HG03066 (cell line): ENCODE data around the gene TAF3.

ENCODE experiments used
- ATAC-seq: cut with Tn5 transposase; IDR thresholded peaks from one replicate; pipeline ENCODE4 v1.9.1; 2021; ENCODE audit warnings: low read depth; ENCODE audit not compliant: unreplicated experiment

TAF3 gene

DNA sequence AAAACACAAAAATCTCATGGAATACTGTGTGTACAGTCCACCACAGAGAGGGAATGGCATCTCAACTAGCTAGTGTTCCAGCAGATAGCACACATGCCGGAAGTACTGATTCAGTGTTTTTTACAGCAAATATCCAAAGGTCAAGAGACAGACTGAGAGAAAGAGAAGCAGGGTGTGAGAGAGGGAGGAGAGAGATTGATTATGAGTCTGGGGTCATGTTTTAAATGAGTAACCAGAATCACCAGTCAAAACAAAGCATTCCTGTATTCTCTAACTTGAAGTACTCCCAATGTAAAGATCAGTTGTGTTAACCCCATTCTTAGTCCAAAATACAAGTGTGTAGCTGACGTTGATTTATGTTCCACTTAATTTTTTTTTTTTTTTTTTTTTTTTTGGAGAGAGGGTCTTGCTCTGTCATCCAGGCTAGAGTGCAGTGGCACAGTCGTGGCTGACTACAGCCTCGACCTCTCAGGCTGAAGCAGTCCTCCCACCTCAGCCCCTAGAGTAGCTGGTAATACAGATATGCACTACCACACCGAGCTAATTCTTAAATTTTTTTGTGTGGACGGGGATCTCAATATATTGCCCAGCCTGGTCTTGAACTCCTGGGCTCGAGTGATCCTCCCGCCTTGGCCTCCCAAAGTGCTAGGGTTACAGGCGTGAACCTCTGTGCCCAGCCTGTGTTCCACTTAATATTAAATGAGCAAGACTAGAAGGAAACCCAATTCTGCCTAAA is 114.2 kb downstream of the TAF3 start:
- ATAC-seq = no peak

DNA sequence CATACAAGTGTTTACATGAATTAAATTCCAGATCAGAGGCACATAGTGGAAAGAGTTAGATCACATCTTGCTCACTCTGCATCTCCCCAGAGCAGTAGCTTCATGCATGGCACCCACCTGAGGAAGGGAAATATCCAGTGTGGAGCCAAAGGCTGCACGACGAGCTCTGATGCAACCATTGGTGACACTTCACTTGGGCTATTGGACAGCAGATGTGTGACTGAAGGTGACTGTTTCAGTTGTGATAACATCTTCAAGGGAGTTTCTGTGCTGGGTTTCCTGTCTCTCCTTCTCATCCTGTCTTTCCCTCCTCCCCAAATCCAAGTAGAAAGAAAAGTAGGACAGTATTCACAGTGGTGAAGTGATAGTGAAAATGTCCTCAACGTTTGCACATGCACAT is 115.0 kb downstream of the TAF3 start:
- ATAC-seq = no peak

DNA sequence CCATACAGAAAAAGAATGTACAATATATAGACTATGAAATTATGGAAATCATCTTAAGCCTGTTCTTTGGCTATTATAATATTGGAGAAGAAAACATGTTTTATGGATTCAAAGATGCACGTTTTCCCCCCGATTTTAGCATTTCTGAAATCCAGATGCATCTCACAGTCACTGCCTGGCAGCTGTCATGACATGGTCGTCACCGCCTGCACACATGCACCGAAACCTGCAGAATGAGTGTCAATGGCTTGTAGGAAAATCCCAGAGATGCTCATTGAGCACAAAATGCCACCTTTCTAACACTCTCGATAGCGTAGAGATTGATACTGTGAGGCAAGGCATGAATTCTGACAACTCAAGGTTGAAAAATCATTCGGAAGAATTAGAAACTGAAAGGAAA is 115.5 kb downstream of the TAF3 start:
- ATAC-seq = no peak

DNA sequence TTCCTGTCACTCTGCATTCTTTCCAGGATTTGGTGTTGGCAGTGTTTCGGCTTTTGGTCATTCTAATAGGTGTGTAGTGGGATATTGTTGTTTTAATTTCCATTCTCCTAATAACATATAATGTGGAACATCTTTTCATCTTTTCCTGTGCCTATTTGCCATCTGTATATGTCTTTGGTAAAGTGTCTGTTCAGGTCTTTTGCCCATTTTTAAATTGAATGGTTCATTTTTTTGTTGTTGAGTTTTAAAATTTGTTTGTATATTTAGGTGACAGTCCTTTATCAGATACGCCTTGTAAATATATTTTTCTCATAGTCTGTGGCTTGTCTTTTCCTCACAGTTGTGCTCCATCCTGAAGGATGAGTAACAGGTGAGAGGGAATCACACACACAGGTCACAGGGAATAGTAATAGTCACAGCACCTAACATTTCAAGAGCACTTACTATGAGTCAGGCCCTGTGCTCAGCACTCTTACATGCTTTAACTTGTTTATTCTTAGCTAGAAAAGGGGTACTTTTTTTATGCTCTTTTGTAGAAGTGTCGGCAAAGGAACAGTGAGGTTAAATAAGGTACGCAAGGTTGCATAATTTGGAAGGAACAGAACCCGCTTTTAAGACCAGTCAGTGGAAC is 119.1 kb downstream of the TAF3 start:
- no peak for ATAC-seq

DNA sequence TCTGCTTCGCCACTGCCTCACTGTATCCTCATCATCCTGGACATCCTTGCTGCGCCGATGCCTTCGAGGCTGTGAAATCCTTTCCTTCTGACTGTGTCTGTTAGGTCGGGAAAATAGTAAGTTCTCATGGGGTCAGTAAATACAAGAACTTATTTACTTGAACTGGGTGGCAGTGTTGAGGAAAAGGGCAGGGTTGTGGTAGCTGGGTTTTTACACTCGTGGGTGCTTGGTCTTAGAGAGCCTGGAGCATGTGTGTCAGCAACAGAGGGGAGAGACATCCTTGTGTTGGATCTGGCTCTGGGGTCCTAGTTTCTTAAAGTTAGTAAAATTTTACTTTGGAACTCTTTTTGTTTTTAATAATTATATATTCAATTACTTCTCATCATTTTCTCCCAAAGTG is 123.3 kb downstream of the TAF3 start:
- no peak for ATAC-seq

DNA sequence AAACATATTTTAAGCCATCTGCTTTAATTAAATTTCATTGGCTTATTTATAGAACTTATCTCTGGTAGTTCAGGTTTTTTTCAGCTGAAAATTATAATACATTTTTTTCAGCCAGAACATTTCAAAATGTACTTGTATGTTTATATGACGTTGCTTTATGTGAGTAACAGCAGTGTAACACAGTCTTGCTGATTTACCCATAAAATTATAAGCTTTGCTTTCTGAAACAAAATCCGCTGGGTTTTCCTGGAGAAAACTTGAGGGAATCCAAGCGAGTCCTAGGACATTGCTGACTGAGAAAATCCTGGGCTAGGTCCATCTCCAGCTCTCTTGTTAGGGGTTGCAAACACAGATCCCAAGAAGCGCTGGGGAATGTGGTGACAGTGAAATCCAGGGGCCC is 124.0 kb downstream of the TAF3 start:
- no peak for ATAC-seq

DNA sequence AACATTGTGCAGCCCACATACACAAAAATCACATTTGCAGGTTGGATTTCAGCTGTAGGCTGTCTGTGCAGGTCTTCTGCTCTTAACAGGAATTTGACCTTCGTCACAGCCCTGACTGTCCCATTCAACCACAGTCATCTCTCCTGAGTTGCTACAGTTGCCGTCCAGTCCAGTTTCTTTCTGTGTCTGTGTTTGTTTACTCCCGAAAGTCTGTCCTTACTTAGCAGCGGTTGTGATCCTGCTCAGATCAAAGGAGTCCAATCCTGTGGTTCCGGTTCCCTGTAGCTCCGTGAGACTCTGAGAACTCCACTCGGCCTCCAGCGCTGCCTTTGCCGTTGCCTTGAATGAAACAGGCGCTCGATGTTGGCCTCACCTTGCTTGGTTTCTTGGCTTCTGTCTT is 124.6 kb downstream of the TAF3 start:
- no peak for ATAC-seq

DNA sequence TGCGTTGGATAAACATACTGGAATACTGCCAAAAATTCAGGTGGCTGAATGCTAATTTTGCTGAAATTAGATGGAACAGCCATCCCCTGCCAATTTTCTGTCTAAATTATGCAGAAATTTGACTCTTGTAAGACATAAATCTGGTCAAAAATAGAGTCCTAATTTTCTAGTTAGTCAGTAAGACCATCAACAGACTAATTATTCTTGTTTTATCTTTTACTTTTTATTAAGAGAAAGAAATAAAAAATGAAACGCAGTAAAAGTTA is 125.8 kb downstream of the TAF3 start:
- no peak for ATAC-seq

DNA sequence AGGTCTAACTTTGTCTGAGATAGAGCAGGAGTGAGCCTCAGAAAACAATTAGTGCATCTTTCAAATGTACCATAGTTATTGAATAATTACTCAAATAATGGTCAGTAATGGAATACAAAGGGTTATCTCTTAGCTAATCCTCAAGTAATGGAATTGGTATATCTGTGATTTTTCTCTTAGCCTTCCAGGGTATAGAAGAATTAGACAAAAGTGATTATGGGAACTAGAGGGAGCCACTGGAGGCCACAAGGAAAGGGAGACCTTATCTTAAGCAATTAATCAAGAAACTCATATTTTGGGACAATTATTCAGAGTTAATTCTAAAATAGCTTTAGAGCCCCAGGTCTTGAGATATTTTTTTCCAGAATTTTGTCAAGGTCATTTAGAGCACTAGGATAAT is 126.2 kb downstream of the TAF3 start:
- ATAC-seq = no peak

DNA sequence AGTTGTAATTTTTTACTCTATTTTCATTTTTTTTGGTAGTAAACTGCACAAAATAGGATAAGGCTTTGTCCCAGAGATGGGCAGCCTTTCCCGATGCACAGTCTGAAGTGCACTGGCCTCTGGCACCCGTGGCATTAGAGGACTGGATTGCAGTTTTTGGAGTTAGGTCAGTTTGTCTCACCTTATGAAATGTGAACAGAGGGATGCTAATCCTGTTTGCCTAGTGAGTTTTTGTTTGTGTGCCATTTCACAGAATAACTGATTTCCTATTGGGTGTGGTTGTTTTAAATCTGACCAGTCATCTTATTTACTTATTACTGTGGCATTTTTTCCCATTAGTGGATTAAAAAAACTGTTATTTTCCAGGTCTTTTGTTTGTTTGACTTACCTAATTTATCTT is 126.7 kb downstream of the TAF3 start:
- no peak for ATAC-seq

DNA sequence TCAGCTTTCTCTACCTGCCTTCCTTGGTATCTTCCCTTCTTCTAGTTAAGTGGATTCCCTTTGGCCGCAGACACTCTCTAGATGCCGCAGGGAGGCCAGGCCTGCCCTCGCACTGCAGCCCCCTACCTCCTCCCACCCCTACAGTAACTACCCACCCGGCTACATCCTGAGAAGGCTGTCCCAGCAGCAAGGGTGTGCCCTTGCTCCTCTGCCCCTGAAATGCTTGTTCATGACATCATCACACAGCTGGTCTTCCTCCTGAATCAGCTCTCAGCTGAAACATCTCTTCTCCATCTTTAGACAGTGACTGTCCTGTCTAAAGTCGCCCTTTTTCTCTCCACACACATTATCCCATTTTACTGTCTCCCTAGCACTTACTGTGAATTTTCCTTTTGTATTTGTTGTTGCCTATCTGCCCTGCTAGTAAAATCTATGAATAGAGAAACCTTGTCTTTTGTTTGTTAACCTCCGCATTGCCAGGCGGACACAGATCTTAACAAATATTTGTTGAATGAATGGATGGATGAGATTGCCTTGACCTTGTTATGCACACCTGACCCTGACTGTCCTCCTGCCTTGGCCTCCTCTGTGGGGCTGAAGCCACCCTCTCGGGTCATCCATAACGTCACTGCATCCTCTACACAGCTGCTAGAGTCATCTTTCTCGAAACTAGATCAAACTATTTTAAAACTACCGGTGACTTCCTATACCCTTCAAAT is 127.3 kb downstream of the TAF3 start:
- ATAC-seq = no peak

DNA sequence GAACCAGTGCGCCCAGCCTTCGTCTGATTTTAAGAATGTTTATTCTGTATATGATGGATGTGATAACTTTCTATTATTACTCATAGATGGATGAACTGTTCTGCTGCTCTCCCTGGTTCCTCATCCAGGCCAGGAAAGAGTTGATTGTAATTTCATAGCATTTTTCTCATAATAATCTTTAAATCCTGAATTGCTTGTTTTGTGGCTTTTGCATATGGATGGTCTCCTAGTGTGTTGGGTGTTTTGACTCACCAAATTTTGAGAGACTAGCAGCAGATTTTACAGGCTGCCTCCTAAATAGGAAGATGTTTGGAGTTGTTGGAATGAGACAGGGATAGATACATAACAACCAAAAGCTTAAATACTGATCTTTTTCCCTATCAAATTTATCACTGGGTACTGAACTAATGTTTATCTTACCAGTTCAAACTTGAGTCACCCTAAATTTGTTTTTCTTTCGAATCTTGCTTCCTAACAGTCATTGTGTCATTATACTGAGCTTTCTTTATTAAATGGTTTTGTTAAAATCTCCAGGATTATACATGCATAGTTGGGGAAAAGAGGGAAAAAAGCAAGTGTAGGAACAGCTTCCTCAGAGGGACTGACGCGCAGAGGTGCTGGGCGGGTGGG is 130.2 kb downstream of the TAF3 start:
- ATAC-seq = no peak

DNA sequence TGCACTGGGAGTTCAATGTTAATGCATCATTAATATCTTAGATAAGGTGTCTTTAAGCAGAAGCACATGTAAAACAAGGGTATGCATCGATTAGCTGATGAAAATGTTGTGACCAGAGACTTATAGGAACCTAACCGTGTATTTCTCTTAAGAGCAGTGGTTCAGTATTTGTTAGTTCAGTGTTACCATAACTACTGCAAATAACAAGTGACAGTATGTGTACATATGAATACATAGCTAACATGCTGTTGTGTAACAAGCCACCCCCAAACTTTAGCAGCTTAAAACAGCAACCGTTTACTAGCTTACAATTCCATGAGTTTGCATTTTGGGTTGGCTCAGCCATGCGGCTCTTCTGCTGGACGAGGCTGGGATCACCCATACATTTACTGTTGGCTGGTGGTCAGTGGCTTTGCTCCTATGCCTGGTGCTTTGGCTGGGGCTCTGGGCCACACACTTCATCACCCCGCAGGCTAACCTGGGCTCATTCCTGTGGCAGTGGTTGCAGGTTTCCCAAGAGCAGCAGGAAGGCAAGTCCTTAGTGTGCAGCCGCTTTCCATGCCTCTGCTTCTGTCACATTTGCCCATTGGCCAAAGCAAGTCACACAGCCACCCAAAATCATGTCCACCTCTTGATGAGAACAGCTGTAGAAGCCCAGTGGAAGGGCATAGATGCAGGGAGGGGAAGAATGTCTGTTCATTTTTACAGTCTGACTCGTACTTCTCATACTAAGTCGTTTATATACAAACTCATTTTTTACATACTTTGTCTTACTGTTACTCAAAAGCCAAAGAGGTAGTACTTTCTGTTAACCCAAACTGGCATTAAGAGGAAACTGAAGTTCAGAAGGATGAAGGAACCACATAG is 132.9 kb downstream of the TAF3 start:
- ATAC-seq = no peak

DNA sequence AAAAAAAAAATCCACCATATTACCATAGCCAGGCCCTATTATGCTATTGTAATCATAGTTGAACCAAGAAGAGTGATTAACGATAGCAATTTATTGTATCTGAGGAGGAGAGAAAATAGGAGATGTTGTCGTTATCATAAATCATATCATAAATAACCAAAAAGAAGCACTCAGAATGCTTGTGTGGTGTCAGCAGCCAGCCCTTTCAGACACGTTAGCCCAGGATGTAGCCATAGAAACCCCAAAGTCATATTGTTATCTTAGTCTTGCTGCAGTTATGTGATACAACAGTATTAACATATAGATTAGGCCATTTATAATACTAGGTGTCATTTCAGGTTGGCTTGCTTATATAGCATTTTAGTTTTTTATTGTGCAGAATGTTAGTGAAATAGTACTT is 134.0 kb downstream of the TAF3 start:
- ATAC-seq = no peak

DNA sequence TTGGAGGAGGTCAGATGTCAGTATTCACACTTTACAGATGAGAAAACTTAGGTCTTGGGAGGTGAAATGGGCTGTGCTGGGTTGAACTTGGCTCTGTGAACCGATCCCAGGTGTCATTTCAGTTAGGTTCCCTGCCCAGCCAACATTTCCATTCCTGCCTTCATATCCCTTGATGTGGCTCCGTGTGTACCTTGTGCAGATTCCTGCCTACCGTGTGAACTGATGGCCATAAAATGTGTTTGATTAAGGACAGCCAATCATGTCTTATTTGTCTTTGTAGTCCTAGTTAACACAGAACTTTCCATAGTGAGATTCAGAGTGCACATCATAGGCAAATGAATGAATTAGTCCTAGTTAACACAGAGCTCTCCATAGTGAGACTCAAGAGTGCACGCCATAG is 135.1 kb downstream of the TAF3 start:
- ATAC-seq = no peak

DNA sequence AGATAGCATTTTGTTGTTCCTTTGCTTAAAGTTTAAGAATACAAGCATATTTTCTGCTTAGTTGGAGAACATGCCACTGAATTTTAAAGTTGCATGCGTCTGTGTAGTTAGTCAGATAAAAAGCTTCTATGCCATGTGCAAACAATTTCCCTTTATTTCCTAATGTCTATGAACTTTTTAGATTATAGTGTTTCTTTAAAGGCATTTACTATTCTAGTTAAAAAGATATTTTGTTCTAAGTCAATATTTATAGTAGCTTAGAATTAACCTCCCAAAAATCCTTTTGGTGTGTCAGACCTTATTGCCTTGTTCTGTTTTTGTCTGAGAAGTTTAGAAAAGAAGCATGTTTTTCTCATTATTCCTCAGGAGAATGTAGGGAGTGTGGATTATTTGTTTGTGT is 137.1 kb downstream of the TAF3 start:
- ATAC-seq = no peak

DNA sequence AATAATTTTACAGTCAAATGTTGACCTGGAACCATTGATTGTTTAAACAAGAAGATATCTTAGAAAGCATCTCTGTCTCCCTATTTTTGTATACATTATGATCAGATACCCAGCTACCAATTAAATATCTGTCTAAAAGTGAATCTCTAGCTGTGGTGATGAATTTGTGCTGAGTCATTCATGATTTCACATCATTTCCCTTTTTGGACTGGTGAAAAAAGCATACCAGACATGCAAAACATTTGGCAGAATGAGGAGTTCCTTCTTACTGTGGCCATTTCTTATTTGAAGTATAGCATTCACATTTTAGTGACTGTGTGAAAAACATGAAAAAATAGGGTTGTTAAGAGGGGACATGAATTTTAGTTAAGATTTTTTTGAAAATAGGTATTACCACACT is 138.2 kb downstream of the TAF3 start:
- no peak for ATAC-seq

DNA sequence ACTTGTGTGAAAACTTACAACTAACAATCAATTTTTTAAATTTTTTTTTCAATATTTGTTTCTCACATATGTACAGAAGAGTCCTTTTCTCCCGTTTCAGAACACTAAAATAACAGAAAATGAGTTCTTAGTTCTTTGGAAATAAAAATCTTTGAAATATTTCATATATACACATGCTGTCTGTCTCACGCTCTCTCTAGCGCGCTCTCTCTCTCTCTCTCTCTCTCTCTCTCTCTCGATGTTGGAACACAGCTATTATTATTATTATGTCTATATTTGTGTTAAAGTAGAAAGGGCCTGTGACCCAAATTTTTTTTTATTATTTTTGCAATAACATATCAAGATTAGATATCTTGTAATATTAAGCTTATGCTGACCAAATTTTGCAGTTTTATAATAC is 139.3 kb downstream of the TAF3 start:
- ATAC-seq = no peak

DNA sequence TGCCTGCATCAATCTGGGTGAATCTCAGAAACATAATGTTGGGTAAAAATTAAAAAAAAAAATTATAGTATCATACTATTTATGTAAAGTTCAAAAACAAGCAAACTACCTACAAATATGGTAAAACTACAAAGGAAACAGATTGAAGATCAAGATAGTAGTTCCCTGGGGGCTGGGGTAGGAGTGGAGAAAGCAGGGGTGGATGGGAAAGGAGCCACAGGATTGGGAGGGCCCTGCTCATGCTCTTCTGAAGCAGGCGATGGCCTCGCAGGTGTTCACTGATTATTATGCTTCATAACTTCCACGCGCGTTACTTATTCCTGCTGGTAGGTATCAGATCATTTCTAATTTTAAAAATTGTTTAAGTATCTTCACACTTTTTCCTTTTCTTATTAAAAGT is 140.1 kb downstream of the TAF3 start:
- no peak for ATAC-seq

DNA sequence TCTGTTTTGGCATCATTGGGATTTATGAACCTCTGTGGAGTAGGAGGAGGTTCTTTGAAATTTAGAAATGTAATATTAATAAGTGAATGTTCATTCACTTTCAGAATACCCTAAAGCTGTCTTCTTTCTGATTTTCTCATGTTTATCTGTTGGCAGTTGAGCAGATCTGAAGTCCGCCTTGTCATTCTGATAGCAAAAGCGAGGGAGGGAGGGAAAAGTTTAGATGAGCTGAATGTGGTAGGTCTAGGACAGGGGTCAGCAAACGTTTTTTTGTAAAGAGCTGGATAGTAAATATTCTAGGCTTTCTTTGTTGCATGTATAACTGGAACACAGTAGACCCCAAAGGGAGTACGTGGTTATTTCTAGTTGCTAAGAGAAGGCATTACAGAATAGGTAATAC is 141.8 kb downstream of the TAF3 start:
- no peak for ATAC-seq

DNA sequence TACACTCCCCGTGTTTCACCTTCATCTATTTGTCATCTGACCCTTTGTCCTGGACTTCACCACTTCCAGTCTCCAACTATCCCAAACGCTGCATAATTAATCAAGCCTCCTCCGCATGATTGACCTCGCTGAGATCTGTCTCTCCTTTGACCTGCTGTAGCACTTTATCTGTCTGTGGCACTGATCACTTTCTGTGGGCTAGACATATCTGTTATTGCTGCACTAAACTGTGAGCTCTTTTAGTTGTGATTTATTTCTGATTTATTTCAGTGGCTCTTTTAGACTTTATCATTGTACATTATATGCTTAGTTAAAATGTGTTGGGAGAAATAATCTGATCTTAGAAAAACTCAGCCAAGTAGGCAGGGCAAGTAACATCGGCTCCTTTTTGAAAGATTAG is 144.3 kb downstream of the TAF3 start:
- ATAC-seq = no peak
